GM18858 (cell line): ENCODE measurements around the gene IQSEC2.

Experiments used
- ATAC-seq: cut with Tn5 transposase; IDR thresholded peaks from one replicate; pipeline ENCODE4 v1.9.1; 2021; ENCODE audit not compliant: unreplicated experiment

The IQSEC2 gene

GRCh38 chrX:53268173-53268572 is 13.2 kb downstream of the IQSEC2 start:
- no peak for ATAC-seq

- no peak for ATAC-seq
Observed at GRCh38 chrX:53266914-53267313, 14.5 kb downstream of the IQSEC2 start.

- no peak for ATAC-seq
Observed at GRCh38 chrX:53265771-53266574, 15.4 kb downstream of the IQSEC2 start.

GRCh38 chrX:53263597-53264094 is 17.7 kb downstream of the IQSEC2 start:
- ATAC-seq: no peak

GRCh38 chrX:53262918-53263394 is 18.4 kb downstream of the IQSEC2 start:
- no peak for ATAC-seq

GRCh38 chrX:53262189-53262917 is 19.0 kb downstream of the IQSEC2 start:
- no peak for ATAC-seq

- ATAC-seq: no peak
Observed at GRCh38 chrX:53261355-53261972, 19.9 kb downstream of the IQSEC2 start.

GRCh38 chrX:53260836-53261235 is 20.5 kb downstream of the IQSEC2 start:
- ATAC-seq: no peak

- no peak for ATAC-seq
Observed at GRCh38 chrX:53257670-53258423, 23.5 kb downstream of the IQSEC2 start.

GRCh38 chrX:53257166-53257565 is 24.2 kb downstream of the IQSEC2 start:
- ATAC-seq: no peak

GRCh38 chrX:53256446-53257041 is 24.8 kb downstream of the IQSEC2 start:
- no peak for ATAC-seq

GRCh38 chrX:53255738-53256191 is 25.6 kb downstream of the IQSEC2 start:
- no peak for ATAC-seq

- ATAC-seq: no peak
Observed at GRCh38 chrX:53254570-53255461, 26.6 kb downstream of the IQSEC2 start.

- ATAC-seq: no peak
Observed at GRCh38 chrX:53253293-53254020, 27.9 kb downstream of the IQSEC2 start.

GRCh38 chrX:53251307-53251706 is 30.1 kb downstream of the IQSEC2 start:
- ATAC-seq: no peak

- no peak for ATAC-seq
Observed at GRCh38 chrX:53250556-53250955, 30.8 kb downstream of the IQSEC2 start.

GRCh38 chrX:53249408-53250042 is 31.9 kb downstream of the IQSEC2 start:
- no peak for ATAC-seq

GRCh38 chrX:53247928-53248327 is 33.5 kb downstream of the IQSEC2 start:
- ATAC-seq: no peak
